ENCODE measurements around the gene DBH.
"Not testable (repeated sequence)": the region's sequence is repeated elsewhere in the genome, so short reads cannot be mapped to it uniquely, and the experiment has no call there.

Gene DBH

GRCh38 chr9:133621725-133622267 lies 14.4 kb upstream of the DBH start:
- no peak for DNase-seq (ENCODE audit: low read depth in 3 of 3, low spot score in 1 of 3)

GRCh38 chr9:133622555-133622954 lies 13.6 kb upstream of the DBH start:
- DNase-seq (ENCODE audit: low read depth in 3 of 3, low spot score in 1 of 3): no peak

DNA sequence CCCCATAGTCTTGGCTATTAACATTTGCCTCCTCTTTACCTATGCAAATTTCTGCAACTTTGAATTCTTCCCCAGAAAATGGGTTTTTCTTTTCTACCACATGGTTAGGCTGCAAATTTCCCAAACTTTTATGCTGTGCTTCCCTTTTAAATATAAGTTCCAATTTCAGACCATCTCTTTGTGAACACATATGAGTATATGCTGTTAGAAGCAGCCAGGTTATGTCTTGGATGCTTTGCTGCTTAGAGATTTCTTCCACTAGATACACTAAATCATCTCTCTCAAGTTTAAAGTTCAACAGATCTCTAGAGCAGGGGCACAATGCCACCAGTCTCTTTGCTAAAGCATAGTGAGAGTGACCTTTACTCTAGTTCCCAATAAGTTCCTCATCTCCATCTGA lies 10.2 kb upstream of the DBH start:
- not testable (repeated sequence) for DNase-seq (ENCODE audit: low read depth in 3 of 3, low spot score in 1 of 3)

GRCh38 chr9:133627341-133627740 lies 8.8 kb upstream of the DBH start:
- DNase-seq (ENCODE audit: low read depth in 3 of 3, low spot score in 1 of 3): no peak

GRCh38 chr9:133628766-133629165 lies 7.4 kb upstream of the DBH start:
- no peak for DNase-seq (ENCODE audit: low read depth in 3 of 3, low spot score in 1 of 3)

DNA sequence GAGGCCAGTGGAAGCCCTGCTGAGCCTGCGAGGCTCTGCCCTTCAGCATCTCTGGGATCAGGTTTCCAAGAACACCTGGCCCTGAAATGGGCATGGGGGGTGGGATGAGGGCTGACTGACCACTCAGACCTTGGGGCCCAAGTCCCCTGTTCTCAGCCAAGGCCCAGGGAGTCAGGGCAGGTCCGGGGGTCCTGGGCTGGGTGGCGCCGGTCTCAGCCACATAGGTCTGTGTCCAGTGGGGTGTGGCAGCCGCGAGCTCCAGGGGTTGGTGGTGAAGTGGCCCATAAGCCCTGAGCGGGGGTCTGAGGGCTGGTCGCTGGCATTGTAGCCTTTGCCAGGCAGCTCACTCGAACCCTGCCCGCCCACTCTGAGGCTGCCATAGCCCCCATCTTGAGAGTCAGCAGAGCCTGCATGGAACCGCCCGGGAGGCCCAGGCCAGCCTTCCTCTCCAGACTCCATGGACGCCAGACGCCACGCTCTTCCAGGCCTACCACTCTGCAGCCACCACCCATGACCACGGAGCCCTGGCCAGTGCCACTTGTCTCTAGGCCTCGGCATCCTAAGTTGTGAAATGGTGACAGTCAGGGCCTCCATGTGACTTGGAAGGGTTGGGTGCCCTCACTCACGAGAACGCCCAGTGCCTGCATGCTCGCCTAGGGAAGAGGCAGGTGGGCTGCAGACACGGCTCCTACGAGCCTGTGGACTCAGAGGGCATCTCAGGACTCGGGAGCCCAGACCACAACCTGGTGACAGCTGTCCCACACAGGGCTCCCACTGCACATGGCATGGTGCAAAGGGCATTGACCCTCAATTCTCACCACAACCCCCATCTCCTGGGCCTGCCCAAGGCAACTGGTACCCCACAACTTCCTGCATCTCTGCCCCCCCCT lies 6.7 kb upstream of the DBH start:
- DNase-seq (ENCODE audit: low read depth in 3 of 3, low spot score in 1 of 3): no peak

GRCh38 chr9:133631111-133631510 lies 5.1 kb upstream of the DBH start:
- no peak for DNase-seq (ENCODE audit: low read depth in 3 of 3, low spot score in 1 of 3)

DNA sequence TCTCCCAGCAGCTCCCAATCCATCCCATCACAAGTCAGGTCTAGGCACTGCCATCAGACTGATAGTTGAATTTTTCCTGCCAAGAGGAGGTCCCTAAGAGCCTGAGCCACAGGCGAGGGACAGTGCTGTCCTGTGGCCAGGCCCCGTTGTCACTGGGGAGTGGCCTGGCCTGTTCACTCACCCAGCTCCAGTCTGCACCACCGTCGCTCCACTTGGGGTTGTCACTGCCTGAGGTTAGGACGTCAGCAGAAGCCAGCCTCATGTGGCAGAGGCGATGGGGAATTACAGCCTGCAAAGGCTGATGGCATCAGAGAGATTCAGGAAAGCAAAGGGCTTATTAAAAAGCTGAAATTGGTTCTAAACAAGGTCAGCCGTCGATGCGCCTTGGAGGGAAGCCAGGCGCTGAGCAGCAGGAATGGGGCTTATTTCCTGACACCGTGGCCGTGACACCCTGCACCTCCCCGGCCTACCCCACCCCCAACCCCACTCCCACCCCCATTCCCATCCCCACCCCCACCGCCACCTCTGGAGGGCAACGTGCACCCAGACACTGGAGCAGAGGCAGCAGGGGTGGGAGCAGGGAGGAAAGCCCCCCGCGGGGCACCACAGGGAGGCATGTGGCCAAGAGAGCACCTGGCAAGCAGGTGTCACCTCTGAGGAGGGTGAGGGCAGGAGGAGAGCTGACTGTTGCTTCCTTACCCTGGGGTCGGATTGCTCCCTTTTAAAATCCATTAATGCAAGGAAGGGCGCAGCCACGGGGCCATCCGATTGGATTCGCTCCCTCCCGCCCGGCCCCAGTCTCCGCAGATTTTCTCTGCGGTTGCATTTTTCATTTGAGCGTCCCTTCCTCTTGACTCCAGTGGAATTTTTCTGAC lies 3.1 kb upstream of the DBH start:
- DNase-seq (ENCODE audit: low read depth in 3 of 3, low spot score in 1 of 3): no peak

GRCh38 chr9:133633681-133634080 lies 2.5 kb upstream of the DBH start:
- no peak for DNase-seq (ENCODE audit: low read depth in 3 of 3, low spot score in 1 of 3)

DNA sequence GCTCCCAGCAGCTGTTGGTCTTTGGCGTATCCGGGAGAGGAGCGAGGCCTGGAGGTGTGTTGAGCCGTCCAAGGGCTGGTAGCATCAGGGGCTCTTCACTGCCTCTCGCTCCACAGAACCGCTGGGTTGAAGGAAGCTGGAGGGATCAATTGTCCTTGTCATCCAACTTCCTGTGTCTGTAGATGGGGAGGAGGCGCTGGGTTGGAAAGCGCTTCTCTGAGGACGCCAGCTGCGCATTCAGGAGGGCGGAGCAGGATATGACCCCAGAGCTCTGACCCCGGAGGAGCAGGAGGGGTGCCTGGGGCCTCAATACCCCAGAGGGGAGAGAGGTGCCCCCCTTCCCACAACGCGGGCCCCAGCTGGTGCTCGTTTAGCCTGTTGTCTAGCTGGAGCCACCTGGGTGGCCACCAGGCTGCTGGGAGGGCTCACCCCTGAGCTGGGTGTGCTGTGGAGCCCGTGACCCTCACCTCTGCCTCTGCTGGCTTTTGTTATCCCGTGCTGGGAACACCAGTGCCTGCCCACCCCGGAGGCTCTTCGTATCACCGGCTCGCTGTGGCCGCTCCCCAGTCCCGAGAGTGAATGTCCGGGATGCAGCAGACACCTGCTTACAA lies 2.0 kb upstream of the DBH start:
- DNase-seq (ENCODE audit: low read depth in 3 of 3, low spot score in 1 of 3): no peak

DNA sequence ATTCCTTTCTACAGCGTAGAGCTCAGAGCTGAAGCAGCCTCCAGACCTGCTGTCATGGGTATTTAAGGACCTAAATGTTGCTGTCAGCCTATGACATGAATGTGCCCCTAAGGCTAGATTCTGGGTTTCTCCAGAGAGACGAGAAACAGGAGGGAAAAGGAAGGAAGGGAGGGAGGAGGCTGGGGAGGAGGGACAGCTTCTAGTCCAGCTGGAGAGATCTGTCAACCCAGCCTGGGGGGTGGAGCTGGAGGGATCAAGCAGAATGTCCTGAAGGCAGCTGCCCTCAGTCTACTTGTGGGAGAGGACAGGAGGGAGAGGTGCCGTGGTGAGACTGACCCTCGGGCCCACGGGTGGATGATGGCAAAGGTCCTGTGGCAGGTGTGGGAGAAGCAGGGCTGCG lies 1.1 kb upstream of the DBH start:
- no peak for DNase-seq (ENCODE audit: low read depth in 3 of 3, low spot score in 1 of 3)

DNA sequence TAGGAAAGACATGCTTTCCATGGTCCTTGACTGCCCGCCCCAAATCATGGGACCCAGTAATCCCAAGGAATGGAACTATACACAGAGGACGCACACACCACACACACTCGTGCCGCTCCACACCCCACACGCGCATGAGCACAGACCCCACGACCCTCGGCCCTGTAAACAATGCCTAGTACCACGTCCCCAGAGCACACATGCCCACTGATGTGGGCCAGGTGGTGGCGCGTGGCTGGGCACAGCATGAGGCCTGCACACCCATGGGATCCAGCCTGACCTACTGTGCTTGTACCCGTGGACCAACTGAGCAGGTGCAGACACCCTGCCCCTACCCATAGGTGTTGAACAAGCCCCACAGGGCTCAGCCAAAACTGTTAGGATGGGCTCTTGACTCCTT lies 739 bp downstream of the DBH start:
- DNase-seq (ENCODE audit: low read depth in 3 of 3, low spot score in 1 of 3): no peak

DNA sequence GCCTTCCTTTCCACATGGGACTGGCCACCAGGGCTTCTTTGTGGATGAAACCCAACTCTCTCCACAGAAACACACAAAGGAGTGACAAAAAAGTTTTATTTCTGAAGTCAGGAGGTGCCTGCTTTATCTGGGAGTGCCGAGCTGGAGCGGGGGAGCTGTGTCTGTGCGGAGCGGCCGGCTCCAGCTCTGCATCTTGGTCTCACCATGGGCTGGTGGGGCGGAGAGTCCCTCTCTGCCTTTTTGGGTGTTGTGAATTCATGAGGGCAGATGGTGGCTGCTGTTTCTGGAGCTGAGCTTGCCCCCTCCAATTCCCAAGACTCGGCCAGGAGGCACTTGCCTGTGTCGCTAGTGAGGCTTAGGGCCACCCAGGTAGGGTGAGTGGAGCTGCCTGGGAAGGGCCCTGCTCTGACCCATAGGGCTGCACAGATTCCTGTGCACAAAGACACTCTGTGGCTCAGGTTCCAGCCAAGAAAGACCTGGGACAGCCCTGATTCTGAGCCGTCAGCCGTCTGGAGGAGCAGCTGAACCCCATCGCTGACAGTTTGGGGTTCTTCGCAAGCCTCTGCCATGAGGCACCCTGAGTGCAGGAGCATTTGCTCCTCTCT lies 1.4 kb downstream of the DBH start:
- DNase-seq (ENCODE audit: low read depth in 3 of 3, low spot score in 1 of 3): no peak

- DNase-seq (ENCODE audit: low read depth in 3 of 3, low spot score in 1 of 3): no peak
Measured at GRCh38 chr9:133638076-133638475, 1.9 kb downstream of the DBH start.

- no peak for DNase-seq (ENCODE audit: low read depth in 3 of 3, low spot score in 1 of 3)
Measured at GRCh38 chr9:133638711-133639110, 2.5 kb downstream of the DBH start.

- DNase-seq (ENCODE audit: low read depth in 3 of 3, low spot score in 1 of 3): no peak
Measured at GRCh38 chr9:133639613-133640012, 3.5 kb downstream of the DBH start.

DNA sequence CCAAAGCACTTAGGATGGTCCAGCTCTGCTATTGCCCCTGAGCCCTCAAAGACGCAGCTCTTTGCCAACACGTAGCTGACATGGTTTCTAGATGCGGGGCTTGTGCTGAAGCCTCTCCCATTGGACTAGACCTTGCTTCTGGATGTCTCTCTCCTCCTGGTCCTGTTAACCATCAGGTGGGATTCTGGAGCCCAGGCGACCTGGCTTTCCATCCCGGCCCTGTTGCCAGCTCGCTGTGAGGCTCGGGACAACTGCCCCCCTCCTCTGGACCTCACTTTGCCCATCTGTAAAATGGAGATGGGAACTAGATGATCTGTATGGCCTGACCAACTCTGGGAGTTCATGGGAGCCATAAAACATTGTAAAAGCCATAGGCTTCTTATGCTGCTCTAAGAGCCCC lies 4.0 kb downstream of the DBH start:
- DNase-seq (ENCODE audit: low read depth in 3 of 3, low spot score in 1 of 3): no peak

DNA sequence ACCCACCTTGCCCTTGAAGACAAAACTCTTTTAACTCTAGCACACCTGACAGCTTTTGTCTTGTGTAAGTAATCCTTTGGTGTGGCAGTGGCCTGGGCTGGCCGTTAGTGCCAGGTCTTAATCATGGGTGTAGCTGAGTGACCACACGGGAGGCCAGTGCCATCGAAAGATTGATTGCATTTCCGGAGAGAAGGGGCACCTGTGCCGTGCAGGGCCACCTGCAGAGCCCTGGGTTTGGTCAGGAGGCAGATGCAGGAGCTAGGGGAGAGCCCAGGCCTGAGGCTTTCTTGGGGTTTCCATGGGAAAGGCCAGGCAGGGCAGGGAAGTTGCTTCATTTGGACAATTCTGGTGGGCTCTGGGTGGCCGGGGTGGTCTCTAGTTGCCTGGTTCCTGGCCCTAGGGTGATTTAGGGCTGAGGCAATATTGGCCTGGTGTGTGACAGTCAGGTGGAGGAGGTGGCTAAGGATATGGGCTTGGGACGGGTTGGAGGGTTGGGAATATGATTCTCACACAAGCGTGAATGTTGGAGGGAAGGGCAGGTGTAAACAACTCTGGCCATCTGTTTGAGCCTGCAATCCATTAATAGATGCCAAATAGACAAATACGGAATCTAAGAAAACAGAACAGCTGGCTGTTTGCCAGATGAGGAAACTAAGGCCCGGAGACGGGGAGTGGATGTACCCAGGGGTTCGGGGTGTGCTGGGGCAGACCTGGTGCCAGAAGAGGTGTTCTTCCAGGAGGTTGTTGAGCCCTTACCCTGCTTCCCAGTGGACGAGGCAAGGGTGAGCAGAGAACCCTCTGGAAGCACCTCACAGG lies 4.6 kb downstream of the DBH start:
- DNase-seq (ENCODE audit: low read depth in 3 of 3, low spot score in 1 of 3): no peak

GRCh38 chr9:133641396-133641655 lies 5.2 kb downstream of the DBH start:
- DNase-seq (ENCODE audit: low read depth in 3 of 3, low spot score in 1 of 3): no peak

GRCh38 chr9:133641861-133642595 lies 5.9 kb downstream of the DBH start:
- DNase-seq (ENCODE audit: low read depth in 3 of 3, low spot score in 1 of 3): no peak
